Adipocyte (in vitro differentiated cells): ENCODE results near the gene APOL5.
"Not testable (repeated sequence)": the region's sequence is repeated elsewhere in the genome, so short reads cannot be mapped to it uniquely, and the experiment has no call there.

Experiments used
- DNase-seq: peaks from one replicate; pipeline ENCODE4 v3.0.0-alpha.2; 2015; ENCODE audit warnings: low read depth
- H3K27me3 ChIP-seq: replicated peaks from 2 replicates; pipeline ENCODE4 v1.7.0; 2013; ENCODE audit warnings: mild to moderate bottlenecking, low read length, moderate library complexity; ENCODE audit not compliant: control insufficient read depth, insufficient read depth
- H3K36me3 ChIP-seq: 2 replicates; pipeline ENCODE4 v1.7.0; 2013; ENCODE audit warnings: low read length, mild to moderate bottlenecking, moderate library complexity; ENCODE audit not compliant: control insufficient read depth, insufficient read depth, severe bottlenecking
- H3K4me1 ChIP-seq: 2 replicates; pipeline ENCODE4 v1.7.0; 2013; ENCODE audit warnings: mild to moderate bottlenecking, low read length, moderate library complexity; ENCODE audit not compliant: control insufficient read depth, insufficient read depth
- H3K4me3 ChIP-seq: 2 replicates; pipeline ENCODE4 v1.7.0; 2013; ENCODE audit warnings: mild to moderate bottlenecking, low read length, moderate library complexity
- H3K9ac ChIP-seq: 2 replicates; pipeline ENCODE4 v1.7.0; 2013; ENCODE audit warnings: mild to moderate bottlenecking, low read length, moderate library complexity
- H3K9me3 ChIP-seq: 2 replicates; pipeline ENCODE4 v1.7.0; 2013; ENCODE audit warnings: mild to moderate bottlenecking, low read length, moderate library complexity; ENCODE audit not compliant: control insufficient read depth

Gene APOL5

DNA sequence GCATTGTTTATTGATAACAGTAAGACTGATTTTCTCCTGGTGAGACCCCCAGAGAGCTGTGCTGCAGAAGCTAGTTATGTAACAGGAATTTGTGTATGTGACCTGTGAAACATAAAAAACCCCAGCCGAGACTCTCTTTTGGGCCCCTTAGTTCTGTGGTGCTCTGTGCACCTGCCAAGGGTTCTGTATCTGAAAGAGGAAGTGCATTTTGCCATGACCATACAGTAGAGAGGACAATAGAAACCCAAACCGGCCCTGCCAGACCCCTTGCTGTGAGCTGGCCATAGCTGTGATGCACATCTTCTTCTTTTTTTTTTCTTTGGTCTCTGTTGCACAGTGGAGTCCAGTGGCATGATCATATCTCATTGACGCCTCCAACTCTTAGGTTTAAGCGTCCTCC lies 31.4 kb upstream of the APOL5 start:
- Histone ChIP-seq H3K9ac (no peak overlapping the region), H3K4me1 (peaks cover 3% of the 10 kb centered on the region), H3K27me3 (no peaks in the 10 kb centered on the region), H3K36me3 (no peaks in the 10 kb centered on the region), H3K9me3 (no peaks in the 10 kb centered on the region), H3K4me3 (no peak overlapping the region)
- DNase-seq: no peak

DNA sequence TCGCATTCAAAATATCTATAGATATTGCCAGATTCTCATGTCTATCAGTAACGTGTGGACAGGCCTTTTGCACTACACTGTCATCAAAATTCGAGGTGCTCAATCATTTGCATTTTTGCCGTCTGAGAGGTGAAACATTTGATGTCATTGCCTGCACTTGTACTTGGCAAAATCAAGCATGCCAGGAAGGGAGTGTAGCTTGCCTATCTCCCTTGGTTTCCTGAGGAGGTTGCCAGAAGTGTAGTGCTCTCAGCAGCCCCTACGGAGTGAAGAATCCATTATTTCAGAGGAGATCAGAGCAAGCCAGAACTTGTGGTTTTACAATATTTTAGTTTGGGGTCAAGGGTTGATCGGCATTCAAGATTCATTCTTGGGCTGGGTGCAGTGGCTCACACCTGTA lies 30.2 kb upstream of the APOL5 start:
- Histone ChIP-seq H3K9me3 (no peaks in the 10 kb centered on the region), H3K27me3 (no peaks in the 10 kb centered on the region), H3K9ac (no peak overlapping the region), H3K36me3 (no peaks in the 10 kb centered on the region), H3K4me3 (no peak overlapping the region), H3K4me1 (peaks cover 3% of the 10 kb centered on the region)
- no peak for DNase-seq

DNA sequence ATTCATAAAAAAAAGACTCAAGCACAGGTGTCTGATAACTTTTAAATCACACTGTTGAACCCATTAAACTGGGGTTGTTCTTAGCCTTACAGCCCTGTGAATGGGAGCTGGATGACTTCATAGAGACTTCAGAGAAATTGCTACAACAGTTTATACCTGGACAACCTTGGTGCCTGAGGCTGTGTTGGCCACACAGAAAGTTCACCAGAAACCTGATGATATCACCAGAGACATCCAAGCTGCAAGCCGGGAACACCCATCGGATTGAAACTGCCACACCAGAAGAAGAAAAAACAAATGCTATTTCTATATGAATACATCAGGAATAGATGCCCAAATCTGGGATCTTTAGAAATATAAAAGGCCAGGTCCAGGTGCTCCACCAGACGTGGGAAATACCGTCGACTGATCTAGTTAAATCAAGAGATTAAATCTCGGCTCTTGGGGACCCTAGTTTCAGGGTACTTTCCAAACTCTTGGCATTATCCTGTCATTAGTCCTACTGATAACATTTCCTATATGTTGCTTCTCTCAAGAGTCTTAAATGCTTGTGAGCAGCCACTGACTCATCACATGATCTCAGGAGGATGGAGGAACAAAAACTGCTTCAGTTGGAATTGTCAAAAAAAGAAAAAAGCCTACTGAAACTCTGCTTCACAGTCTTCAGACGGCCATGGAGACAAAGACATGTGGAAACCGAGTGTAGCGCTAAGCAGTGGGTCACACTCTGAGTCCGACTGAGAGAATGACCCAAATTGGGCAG lies 28.6 kb upstream of the APOL5 start:
- H3K9me3 ChIP-seq: no peaks in the 10 kb centered on the region
- no peak overlapping the region for H3K4me3 ChIP-seq
- DNase-seq: no peak
- no peaks in the 10 kb centered on the region for H3K27me3 ChIP-seq
- peaks cover 3% of the 10 kb centered on the region for H3K4me1 ChIP-seq
- H3K36me3 ChIP-seq: no peaks in the 10 kb centered on the region
- no peak overlapping the region for H3K9ac ChIP-seq

DNA sequence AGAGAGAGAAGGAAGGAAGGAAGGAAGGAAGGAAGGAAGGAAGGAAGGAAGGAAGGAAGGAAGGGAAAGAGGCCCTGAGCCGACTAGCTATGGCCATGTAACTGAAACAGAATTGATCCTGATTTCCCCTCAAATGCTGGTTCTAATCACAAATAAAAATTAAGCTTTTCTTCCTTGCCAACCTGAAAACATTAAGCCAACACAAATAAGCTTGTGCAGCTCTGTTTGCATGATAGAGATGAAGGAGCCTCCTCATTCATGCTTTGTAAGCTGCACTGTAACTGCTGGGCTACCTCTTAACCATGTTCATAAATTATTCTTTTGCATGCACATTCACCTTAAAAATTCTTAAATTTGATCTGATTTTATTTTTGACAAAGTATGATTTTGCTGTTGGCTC lies 27.7 kb upstream of the APOL5 start:
- DNase-seq: no peak
- no peaks in the 10 kb centered on the region for H3K4me1 ChIP-seq
- H3K9me3 ChIP-seq: no peaks in the 10 kb centered on the region
- H3K27me3 ChIP-seq: no peaks in the 10 kb centered on the region
- H3K4me3 ChIP-seq: no peak overlapping the region
- H3K36me3 ChIP-seq: no peaks in the 10 kb centered on the region
- no peak overlapping the region for H3K9ac ChIP-seq

DNA sequence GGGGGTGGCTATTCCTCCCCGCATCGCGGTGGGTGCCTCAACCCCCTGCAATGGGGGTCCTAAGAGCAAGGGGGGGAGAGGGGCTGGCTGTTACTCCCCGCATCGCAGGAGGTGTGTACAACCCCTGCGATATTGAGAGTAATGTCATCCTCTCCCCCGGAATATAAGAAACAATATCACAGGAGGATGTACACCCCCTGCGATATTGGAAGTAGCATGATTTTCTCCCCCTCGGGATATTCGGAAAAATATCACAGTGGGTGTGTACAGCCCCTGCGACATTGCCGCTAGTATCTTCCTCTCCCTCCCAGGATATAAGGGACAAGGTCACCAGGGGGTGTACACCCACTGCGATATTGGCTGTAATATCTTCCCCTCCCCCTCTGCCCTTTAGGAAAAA lies 22.5 kb upstream of the APOL5 start:
- Histone ChIP-seq H3K36me3 (no peaks in the 10 kb centered on the region), H3K4me3 (no peak overlapping the region), H3K9ac (no peak overlapping the region), H3K4me1 (no peaks in the 10 kb centered on the region), H3K27me3 (no peaks in the 10 kb centered on the region), H3K9me3 (no peaks in the 10 kb centered on the region)
- DNase-seq: no peak

DNA sequence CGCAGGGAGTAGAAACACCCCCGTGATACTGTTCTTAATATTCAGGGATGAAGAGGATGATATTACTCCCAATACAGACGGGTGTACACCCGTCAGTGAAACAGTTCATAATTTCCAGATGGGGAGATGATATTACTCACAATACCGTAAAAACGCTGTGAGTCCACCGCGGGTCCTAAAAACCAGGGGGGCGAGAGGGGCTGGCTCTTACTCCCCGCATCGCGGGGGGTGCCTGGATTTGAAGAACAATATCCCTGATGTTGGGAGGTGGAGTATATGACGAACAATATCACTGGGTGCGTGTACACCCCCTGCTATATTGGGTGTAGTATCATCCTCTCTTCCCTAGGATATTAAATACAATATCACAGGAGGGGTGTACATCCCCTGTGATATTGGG lies 20.5 kb upstream of the APOL5 start:
- no peaks in the 10 kb centered on the region for H3K9me3 ChIP-seq
- no peak for DNase-seq
- H3K4me3 ChIP-seq: no peak overlapping the region
- H3K36me3 ChIP-seq: no peaks in the 10 kb centered on the region
- no peaks in the 10 kb centered on the region for H3K4me1 ChIP-seq
- H3K9ac ChIP-seq: no peak overlapping the region
- H3K27me3 ChIP-seq: no peaks in the 10 kb centered on the region

DNA sequence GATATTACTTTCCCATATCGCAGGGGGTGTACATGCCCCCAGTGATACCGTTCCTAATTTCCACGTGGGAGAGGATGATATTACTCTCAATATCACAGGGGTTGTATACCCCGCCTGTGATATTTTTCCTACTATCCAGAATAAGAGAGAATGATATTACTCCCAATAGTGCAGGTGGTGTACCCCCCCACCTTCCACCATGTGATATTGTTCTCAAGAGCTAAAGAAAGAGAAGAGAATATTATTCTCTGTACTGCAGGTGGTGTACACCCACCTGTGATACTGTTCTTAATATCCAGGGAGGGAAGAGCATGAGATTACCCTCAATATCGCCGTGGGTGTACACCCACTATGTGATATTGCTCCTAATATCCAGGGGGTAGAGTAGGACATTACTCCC lies 17.8 kb upstream of the APOL5 start:
- not testable (repeated sequence) for H3K9ac ChIP-seq, H3K36me3 ChIP-seq, H3K4me1 ChIP-seq, H3K9me3 ChIP-seq, DNase-seq, H3K27me3 ChIP-seq, H3K4me3 ChIP-seq

DNA sequence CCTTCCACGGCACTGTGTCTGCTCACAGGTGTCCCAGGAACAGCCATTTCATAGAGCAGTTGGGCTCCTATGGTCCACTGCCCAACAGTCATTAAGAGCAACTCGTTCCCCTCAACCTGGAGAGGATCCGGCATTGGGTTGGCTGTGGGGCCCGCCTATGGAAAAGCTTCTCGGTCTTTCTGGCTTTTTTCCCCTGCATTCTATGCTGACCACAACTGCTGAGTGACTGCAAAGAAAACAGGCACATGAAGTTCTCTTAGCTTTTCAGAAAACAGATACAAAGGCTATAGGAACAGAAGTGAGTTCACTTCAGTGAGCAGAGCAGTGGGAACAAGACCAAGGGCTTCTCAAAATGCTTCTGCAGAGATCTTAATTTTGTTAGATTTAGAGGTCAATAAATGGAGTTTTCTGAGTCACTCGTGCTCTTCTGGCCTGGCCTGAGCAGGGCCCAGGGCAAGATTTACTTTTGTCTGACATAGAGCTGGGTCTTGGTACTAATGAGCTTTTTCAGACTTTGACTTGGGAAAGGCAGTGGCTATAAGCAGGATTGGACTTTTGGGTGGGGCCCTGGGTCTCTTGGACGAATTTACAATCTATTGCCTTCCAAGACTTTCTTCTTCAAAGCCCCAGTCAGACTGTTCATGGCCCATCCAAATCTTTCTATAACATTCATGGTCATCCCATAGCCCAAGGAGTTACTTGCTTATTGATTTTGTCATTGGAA lies 13.6 kb upstream of the APOL5 start:
- no peaks in the 10 kb centered on the region for H3K36me3 ChIP-seq
- no peaks in the 10 kb centered on the region for H3K9me3 ChIP-seq
- peak; percentile 30 for DNase-seq
- H3K4me1 ChIP-seq: peaks cover 3% of the 10 kb centered on the region
- H3K27me3 ChIP-seq: no peaks in the 10 kb centered on the region
- H3K4me3 ChIP-seq: no peak overlapping the region
- H3K9ac ChIP-seq: no peak overlapping the region

DNA sequence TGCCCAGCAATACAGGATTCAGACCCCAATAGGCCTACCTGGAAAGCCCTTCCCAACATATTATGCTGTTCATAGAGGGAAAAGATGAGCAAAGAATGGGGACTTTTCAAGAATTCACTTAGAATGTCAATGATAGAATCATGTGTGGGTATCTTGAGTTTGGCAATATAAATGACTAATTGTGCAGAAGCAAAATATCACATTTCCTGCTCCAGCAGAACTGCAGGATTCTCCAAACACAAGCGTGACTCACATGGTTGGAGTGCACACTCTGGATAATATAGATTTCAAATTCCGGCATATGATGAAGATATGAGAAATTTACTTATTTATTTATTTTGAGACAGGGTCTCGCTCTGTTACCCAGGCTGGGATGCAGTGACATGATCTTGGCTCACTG lies 12.5 kb upstream of the APOL5 start:
- peak; percentile 85 for DNase-seq
- no peaks in the 10 kb centered on the region for H3K9me3 ChIP-seq
- H3K4me1 ChIP-seq: peaks cover 3% of the 10 kb centered on the region
- H3K36me3 ChIP-seq: no peaks in the 10 kb centered on the region
- H3K9ac ChIP-seq: no peak overlapping the region
- H3K27me3 ChIP-seq: no peaks in the 10 kb centered on the region
- H3K4me3 ChIP-seq: no peak overlapping the region

DNA sequence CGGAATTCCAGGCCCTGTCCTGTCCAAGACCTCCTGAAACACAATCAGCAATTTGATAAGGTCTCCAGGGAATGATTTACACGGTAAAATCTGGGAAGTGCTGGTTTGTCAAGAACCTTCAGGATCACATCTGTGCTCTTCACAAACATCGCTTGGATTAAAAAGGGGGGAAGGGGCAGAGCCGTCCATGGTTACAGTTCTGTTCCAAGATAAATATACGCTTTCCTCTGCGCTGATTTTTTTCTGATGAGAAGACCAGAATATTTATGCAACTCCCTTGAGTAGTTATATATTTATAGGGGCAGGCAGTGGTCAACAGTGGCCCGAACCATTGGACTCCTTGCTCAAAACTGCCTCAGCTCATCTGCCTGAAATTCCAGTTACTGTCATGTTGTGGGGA lies 9.2 kb upstream of the APOL5 start:
- no peaks in the 10 kb centered on the region for H3K36me3 ChIP-seq
- DNase-seq: no peak
- H3K4me3 ChIP-seq: no peak overlapping the region
- no peaks in the 10 kb centered on the region for H3K27me3 ChIP-seq
- H3K9ac ChIP-seq: no peak overlapping the region
- H3K9me3 ChIP-seq: peaks cover 8% of the 10 kb centered on the region
- peaks cover 3% of the 10 kb centered on the region for H3K4me1 ChIP-seq

DNA sequence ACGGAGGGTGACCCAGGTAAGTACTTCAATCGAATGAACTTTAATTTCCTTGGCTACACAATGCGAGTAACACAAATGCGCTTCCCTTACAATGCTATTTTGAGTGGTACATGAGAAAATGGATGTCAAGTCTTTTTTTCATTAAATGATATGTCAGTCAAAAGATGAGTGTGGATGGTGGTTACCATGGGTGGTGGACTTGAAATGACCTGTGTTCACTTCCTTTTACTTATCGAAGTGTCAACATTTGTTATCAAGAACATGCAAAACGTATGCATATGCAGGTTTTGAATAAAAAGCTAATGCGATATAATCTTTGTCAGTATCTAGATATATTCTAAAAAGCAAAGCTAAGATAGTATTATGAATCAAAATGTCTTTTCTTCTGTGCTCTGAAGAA lies 8.8 kb upstream of the APOL5 start:
- H3K4me1 ChIP-seq: peaks cover 3% of the 10 kb centered on the region
- H3K4me3 ChIP-seq: no peak overlapping the region
- H3K9me3 ChIP-seq: peaks cover 8% of the 10 kb centered on the region
- no peaks in the 10 kb centered on the region for H3K27me3 ChIP-seq
- no peak overlapping the region for H3K9ac ChIP-seq
- no peaks in the 10 kb centered on the region for H3K36me3 ChIP-seq
- no peak for DNase-seq
